NT2/D1 (cell line): ENCODE data around the gene LCE1C.

Source experiments
- DNase-seq: peaks from one replicate; pipeline ENCODE4 v3.0.0-alpha.2; 2011; ENCODE audit warnings: low read depth, low spot score
- H3K27me3 ChIP-seq: 2 replicates; pipeline ENCODE4 v1.6.0; 2011; ENCODE audit warnings: mild to moderate bottlenecking; ENCODE audit not compliant: insufficient read length, insufficient read depth
- H3K36me3 ChIP-seq: 2 replicates; pipeline ENCODE4 v1.6.1; 2011; ENCODE audit warnings: mild to moderate bottlenecking, low read length, mixed read lengths; ENCODE audit not compliant: insufficient read depth, insufficient read length
- H3K4me1 ChIP-seq: 2 replicates; pipeline ENCODE4 v1.5.1; 2011; ENCODE audit not compliant: insufficient read depth, insufficient read length
- H3K4me3 ChIP-seq: 2 replicates; pipeline ENCODE4 v1.5.1; 2011; ENCODE audit warnings: low read depth; ENCODE audit not compliant: insufficient read length
- H3K9ac ChIP-seq: 2 replicates; pipeline ENCODE4 v1.6.0; 2011; ENCODE audit warnings: low read depth; ENCODE audit not compliant: insufficient read length
- H3K9me3 ChIP-seq: 2 replicates; pipeline ENCODE4 v1.5.1; 2011; ENCODE audit warnings: mild to moderate bottlenecking, low read length; ENCODE audit not compliant: insufficient read depth
- SUZ12 ChIP-seq: IDR thresholded peaks from 2 replicates; pipeline ENCODE4 v1.6.1; 2011; ENCODE audit not compliant: insufficient read length, insufficient read depth; ENCODE audit errors: extremely low read depth
- YY1 ChIP-seq: IDR thresholded peaks from 2 replicates; pipeline ENCODE4 v1.6.1; 2011; ENCODE audit not compliant: insufficient read length, insufficient read depth
- ZNF274 ChIP-seq: IDR thresholded peaks from 2 replicates; pipeline ENCODE4 v1.6.1; 2011; ENCODE audit warnings: mild to moderate bottlenecking, low read depth, low read length

LCE1C gene

DNA sequence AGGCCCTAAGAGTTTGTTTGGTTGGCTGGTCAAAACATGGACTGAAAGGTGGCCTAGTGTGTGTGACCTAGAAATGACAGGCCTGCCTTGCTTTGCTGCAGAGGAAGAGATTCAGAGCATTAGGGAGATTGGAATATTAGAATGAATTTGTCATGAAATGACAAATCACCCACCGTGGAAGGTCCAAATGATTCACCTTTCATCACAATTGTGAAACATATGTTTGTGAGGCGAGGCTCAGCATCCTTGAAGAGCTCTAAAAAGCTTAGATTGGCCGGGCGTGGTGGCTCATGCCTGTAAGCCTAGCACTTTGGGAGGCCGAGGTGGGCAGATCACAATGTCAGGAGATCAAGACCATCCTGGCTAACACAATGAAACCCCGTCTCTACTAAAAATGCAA lies 10.9 kb upstream of the LCE1C start:
- H3K9me3 ChIP-seq = no peaks in the 10 kb centered on the region
- H3K36me3 ChIP-seq = no peaks in the 10 kb centered on the region
- no peak overlapping the region for H3K4me3 ChIP-seq
- no peaks in the 10 kb centered on the region for H3K27me3 ChIP-seq
- H3K9ac ChIP-seq = no peak overlapping the region
- TF ChIP-seq YY1 (no peak), SUZ12 (no peak), ZNF274 (no peak)
- no peak for DNase-seq
- H3K4me1 ChIP-seq = peaks cover 2% of the 10 kb centered on the region

DNA sequence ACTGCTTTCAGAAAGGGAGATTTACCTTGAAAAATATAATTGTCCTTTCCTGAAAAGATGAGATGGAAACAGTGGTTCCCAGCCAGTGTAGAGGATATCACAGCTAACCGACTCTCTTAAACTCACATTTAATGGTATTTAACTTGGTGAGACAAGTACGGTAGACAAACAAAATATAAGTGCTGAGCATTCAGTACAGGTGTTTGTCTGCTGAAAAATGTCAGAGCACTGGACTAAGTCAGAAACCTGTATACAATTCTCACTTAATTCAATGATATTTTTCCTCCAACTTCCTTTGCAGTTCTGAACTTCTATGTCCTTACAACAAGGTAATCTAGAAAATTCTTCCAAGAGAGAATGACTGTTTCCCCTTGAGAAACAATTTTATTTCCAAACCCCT lies 5.2 kb upstream of the LCE1C start, which contains the start of gene LCE1B:
LCE1B (plus strand) TSS at position 301 of the 400 bp plus-strand sequence. CDS start 476 bp downstream, outside the sequence.
- TF ChIP-seq SUZ12 (no peak), ZNF274 (no peak), YY1 (no peak)
- no peaks in the 10 kb centered on the region for H3K9me3 ChIP-seq
- no peaks in the 10 kb centered on the region for H3K36me3 ChIP-seq
- H3K9ac ChIP-seq = no peak within 1 kb of the TSS
- H3K27me3 ChIP-seq = no peaks in the 10 kb centered on the region
- no peaks in the 10 kb centered on the region for H3K4me1 ChIP-seq
- DNase-seq = no peak
- H3K4me3 ChIP-seq = no peak within 1 kb of the TSS

DNA sequence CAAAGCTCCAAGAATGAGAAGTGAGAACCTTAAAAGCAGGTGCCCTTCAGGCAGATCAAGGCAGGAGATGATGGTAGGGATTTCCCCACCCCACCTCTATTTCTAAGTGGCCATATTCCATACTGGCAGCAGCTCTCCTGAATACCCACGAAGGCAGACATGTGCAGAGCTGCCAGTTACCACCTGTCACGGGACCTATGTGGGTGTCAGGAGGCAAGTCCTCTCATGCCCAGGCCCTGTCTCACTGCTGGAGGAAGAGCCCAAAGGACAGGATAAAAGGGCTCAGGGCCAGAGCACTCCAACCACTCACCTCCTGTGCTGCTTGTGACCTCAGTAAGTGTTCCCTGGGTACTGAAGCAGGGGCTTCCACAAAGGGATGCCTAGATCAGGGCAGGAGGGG lies 4.6 kb upstream of the LCE1C start:
- Histone ChIP-seq H3K36me3 (no peaks in the 10 kb centered on the region), H3K9me3 (no peaks in the 10 kb centered on the region), H3K27me3 (no peaks in the 10 kb centered on the region), H3K4me1 (no peaks in the 10 kb centered on the region), H3K4me3 (no peak overlapping the region), H3K9ac (no peak overlapping the region)
- no peak for DNase-seq
- TF ChIP-seq SUZ12 = no peak
- no peak for TF ChIP-seq YY1

DNA sequence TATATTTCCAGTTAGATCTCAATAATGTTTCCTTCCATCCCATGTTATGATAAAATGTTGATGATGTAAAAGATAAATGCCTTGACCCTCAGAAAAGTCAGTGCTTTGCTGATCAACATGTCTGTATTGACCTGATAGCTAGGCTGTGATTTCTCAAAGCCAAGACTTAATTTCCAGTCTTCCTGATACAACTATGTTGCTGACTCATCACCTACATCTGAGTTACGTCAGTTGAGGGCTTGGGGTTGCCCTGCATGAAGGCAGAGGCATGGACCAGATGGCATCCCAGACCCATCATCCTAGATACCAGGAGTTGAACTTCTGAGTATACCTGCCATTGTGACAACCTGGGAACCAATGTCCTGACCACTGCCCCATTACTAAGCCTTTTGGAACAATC lies 5.1 kb downstream of the LCE1C start:
- no peaks in the 10 kb centered on the region for H3K9me3 ChIP-seq
- no peak overlapping the region for H3K9ac ChIP-seq
- TF ChIP-seq SUZ12 (no peak), ZNF274 (no peak), YY1 (no peak)
- no peak overlapping the region for H3K4me3 ChIP-seq
- no peaks in the 10 kb centered on the region for H3K36me3 ChIP-seq
- DNase-seq = no peak
- H3K4me1 ChIP-seq = peaks cover 2% of the 10 kb centered on the region
- H3K27me3 ChIP-seq = no peaks in the 10 kb centered on the region

DNA sequence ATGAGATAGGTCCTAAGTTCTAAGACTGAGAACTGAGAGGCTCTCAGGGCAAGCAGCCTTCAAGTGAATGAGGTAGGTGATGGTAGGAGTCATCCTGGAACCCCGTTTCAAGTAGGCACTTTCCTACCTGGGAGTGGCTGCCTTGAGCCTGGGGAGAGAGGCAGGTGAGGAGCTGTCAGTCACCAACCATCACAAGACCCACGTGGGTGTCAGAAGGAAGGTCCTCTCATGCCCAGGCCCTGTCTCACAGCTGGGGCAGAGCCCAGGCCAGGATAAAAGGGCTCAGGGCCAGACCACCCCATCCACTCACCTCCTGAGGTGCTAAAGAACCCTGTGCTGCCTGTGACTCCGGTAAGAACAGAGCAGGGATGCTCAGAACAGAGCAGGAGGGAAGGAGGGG lies 10.0 kb downstream of the LCE1C start, which contains the start of gene LCE1D:
LCE1D (plus strand) TSS at position 301 of the 400 bp plus-strand sequence. CDS start 1,074 bp downstream, outside the sequence.
- H3K36me3 ChIP-seq = no peaks in the 10 kb centered on the region
- H3K4me3 ChIP-seq = no peak within 1 kb of the TSS
- TF ChIP-seq ZNF274 = no peak
- no peak for TF ChIP-seq SUZ12
- no peak for TF ChIP-seq YY1
- no peak for DNase-seq
- H3K4me1 ChIP-seq = peaks cover 4% of the 10 kb centered on the region
- H3K27me3 ChIP-seq = no peaks in the 10 kb centered on the region
- H3K9me3 ChIP-seq = no peaks in the 10 kb centered on the region
- no peak within 1 kb of the TSS for H3K9ac ChIP-seq

DNA sequence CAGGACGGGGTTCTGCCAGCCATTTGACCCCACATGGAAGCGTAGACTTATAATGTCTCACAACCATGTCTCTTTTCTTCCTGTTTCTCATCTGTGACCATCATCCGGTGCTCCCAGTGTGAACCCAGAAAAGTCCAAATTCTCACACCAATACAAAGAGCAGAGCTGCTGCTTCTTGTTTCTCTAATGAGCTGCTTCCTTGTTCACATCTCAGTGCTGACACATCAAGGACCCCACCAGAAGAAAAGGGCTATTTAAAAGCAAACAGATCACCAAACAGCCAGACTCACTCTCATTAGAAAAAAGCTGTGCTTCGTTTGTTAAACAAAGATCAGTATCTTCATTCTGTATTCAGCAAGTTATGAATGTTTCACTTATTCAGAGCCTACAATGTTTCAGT lies 10.8 kb downstream of the LCE1C start:
- Histone ChIP-seq H3K9me3 (no peaks in the 10 kb centered on the region), H3K4me3 (no peak overlapping the region), H3K27me3 (no peaks in the 10 kb centered on the region), H3K36me3 (no peaks in the 10 kb centered on the region), H3K4me1 (peaks cover 4% of the 10 kb centered on the region), H3K9ac (no peak overlapping the region)
- DNase-seq = no peak
- TF ChIP-seq YY1 = no peak
- TF ChIP-seq ZNF274 = no peak
- no peak for TF ChIP-seq SUZ12

DNA sequence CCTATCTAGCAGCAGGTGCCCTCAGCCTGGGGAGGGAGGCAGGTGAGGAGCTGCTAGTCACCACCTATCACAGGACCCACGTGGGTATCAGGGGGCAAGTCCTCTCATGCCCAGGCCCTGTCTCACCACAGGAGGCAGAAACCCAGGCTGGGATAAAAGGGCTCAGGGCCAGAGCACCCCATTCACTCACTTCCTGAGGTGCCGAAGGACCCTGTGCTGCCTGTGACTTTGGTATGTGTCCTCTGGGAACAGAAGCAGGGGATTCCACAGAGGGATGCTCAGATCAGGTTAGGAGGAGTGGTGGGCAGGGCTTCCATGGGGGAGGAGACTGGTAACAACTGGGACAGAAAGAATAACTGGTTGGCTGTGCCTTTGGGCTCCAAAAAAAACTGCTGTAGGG lies 20.4 kb downstream of the LCE1C start, which contains the start of gene LCE1E:
LCE1E (plus strand) TSS at position 181 of the 400 bp plus-strand sequence. CDS start 1,043 bp downstream, outside the sequence.
- no peak within 1 kb of the TSS for H3K4me3 ChIP-seq
- DNase-seq = no peak
- no peak for TF ChIP-seq ZNF274
- no peak for TF ChIP-seq YY1
- no peak for TF ChIP-seq SUZ12
- no peaks in the 10 kb centered on the region for H3K9me3 ChIP-seq
- H3K27me3 ChIP-seq = no peaks in the 10 kb centered on the region
- H3K36me3 ChIP-seq = no peaks in the 10 kb centered on the region
- no peaks in the 10 kb centered on the region for H3K4me1 ChIP-seq
- H3K9ac ChIP-seq = no peak within 1 kb of the TSS
